H9 (cell line): Measurements from ENCODE around the gene RNF149. TPM values are rescaled to one million over a fixed set of nuclear protein-coding genes. Genes with fewer than 3 reads are reported as not detected.

ENCODE experiments used
- DNase-seq: peaks from one replicate; pipeline ENCODE4 v3.0.0-alpha.2; 2017
- H2AFZ ChIP-seq: one replicate; pipeline ENCODE4 v1.6.1; 2013; ENCODE audit warnings: mild to moderate bottlenecking, low read length, control low read depth, moderate library complexity
- H2AK5ac ChIP-seq: 2 replicates; pipeline ENCODE4 v1.6.1; 2013; ENCODE audit warnings: low read length, control low read depth, mixed read lengths; ENCODE audit not compliant: insufficient read length
- H2BK120ac ChIP-seq: one replicate; pipeline ENCODE4 v1.6.1; 2013; ENCODE audit warnings: low read depth, mild to moderate bottlenecking, low read length, control low read depth, inconsistent platforms; ENCODE audit not compliant: poor library complexity, severe bottlenecking
- H2BK12ac ChIP-seq: 2 replicates; pipeline ENCODE4 v1.6.1; 2013; ENCODE audit warnings: low read length, control low read depth, mixed read lengths, low read depth; ENCODE audit not compliant: insufficient read length
- H2BK15ac ChIP-seq: 2 replicates; pipeline ENCODE4 v1.6.1; 2013; ENCODE audit warnings: low read depth, low read length, control low read depth
- H2BK20ac ChIP-seq: one replicate; pipeline ENCODE4 v1.6.1; 2013; ENCODE audit warnings: low read depth, mild to moderate bottlenecking, low read length, control low read depth, inconsistent platforms; ENCODE audit not compliant: poor library complexity, severe bottlenecking
- H2BK5ac ChIP-seq: 2 replicates; pipeline ENCODE4 v1.6.1; 2013; ENCODE audit warnings: low read length, control low read depth, mixed read lengths; ENCODE audit not compliant: insufficient read length
- H3K14ac ChIP-seq: 2 replicates; pipeline ENCODE4 v1.6.1; 2013; ENCODE audit warnings: low read length, control low read depth; ENCODE audit not compliant: insufficient read depth
- H3K18ac ChIP-seq: 2 replicates; pipeline ENCODE4 v1.6.1; 2013; ENCODE audit warnings: low read depth, mild to moderate bottlenecking, mixed read lengths, low read length, control low read depth; ENCODE audit not compliant: insufficient read length
- H3K23ac ChIP-seq: 2 replicates; pipeline ENCODE4 v1.6.1; 2013; ENCODE audit warnings: low read length, control low read depth, mixed read lengths, low read depth; ENCODE audit not compliant: insufficient read length
- H3K23me2 ChIP-seq: 2 replicates; pipeline ENCODE4 v1.6.1; 2013; ENCODE audit warnings: low read depth, mild to moderate bottlenecking, mixed read lengths, low read length, control low read depth; ENCODE audit not compliant: insufficient read length, poor library complexity, severe bottlenecking
- H3K27ac ChIP-seq: 2 replicates; pipeline ENCODE4 v1.5.1; 2013; ENCODE audit warnings: low read length, control low read depth, mixed read lengths, low read depth; ENCODE audit not compliant: insufficient read length
- H3K27me3 ChIP-seq: 2 replicates; pipeline ENCODE4 v1.6.1; 2013; ENCODE audit warnings: low read length, control low read depth, inconsistent platforms; ENCODE audit not compliant: insufficient read depth
- H3K4ac ChIP-seq: 2 replicates; pipeline ENCODE4 v1.6.1; 2013; ENCODE audit warnings: low read depth, mild to moderate bottlenecking, control low read depth, inconsistent platforms, low read length, moderate library complexity
- H3K4me1 ChIP-seq: 2 replicates; pipeline ENCODE4 v1.6.1; 2013; ENCODE audit warnings: low read length, control low read depth, inconsistent platforms; ENCODE audit not compliant: insufficient read depth
- H3K4me2 ChIP-seq: 2 replicates; pipeline ENCODE4 v1.6.1; 2013; ENCODE audit warnings: low read length, control low read depth, mixed read lengths; ENCODE audit not compliant: insufficient read length, insufficient read depth
- H3K56ac ChIP-seq: 2 replicates; pipeline ENCODE4 v1.6.1; 2013; ENCODE audit warnings: low read depth, mild to moderate bottlenecking, mixed read lengths, low read length, control low read depth; ENCODE audit not compliant: insufficient read length
- H3K79me1 ChIP-seq: 2 replicates; pipeline ENCODE4 v1.6.1; 2013; ENCODE audit warnings: low read depth, mild to moderate bottlenecking, moderate library complexity, low read length, control low read depth, inconsistent platforms; ENCODE audit not compliant: insufficient read depth, poor library complexity, severe bottlenecking
- H3K79me2 ChIP-seq: 2 replicates; pipeline ENCODE4 v1.6.1; 2013; ENCODE audit warnings: low read length, control low read depth, inconsistent platforms; ENCODE audit not compliant: insufficient read depth
- H3K9ac ChIP-seq: 2 replicates; pipeline ENCODE4 v1.6.1; 2013; ENCODE audit warnings: low read length, control low read depth, mixed read lengths; ENCODE audit not compliant: insufficient read length; ENCODE audit errors: extremely low read depth
- H3K9me3 ChIP-seq: one replicate; pipeline ENCODE4 v1.6.1; 2013; ENCODE audit warnings: low read depth, low read length, inconsistent platforms; ENCODE audit not compliant: control insufficient read depth
- H3T11ph ChIP-seq: one replicate; pipeline ENCODE4 v1.6.1; 2013; ENCODE audit warnings: mild to moderate bottlenecking, low read length, control low read depth, inconsistent platforms
- H4K20me1 ChIP-seq: one replicate; pipeline ENCODE4 v1.6.1; 2013; ENCODE audit not compliant: control insufficient read depth, insufficient read length, insufficient read depth
- H4K5ac ChIP-seq: 2 replicates; pipeline ENCODE4 v1.6.1; 2013; ENCODE audit warnings: low read depth, mild to moderate bottlenecking, mixed read lengths, low read length, control low read depth; ENCODE audit not compliant: insufficient read length
- H4K8ac ChIP-seq: replicated peaks from 2 replicates; pipeline ENCODE4 v1.6.1; 2013; ENCODE audit warnings: low read length, control low read depth, mixed read lengths, low read depth; ENCODE audit not compliant: insufficient read length
- H4K91ac ChIP-seq: 2 replicates; pipeline ENCODE4 v1.6.1; 2013; ENCODE audit warnings: low read depth, mild to moderate bottlenecking, moderate library complexity, mixed read lengths, low read length, control low read depth; ENCODE audit not compliant: insufficient read length
- H3K27ac Mint-ChIP-seq, 3 experiments: 2 replicates in 2 of 3; 3 replicates in 1 of 3; pipeline ENCODE4 v1.8.0; 2020 to 2021; ENCODE audit warnings: mixed read lengths in 3 of 3, mild to moderate bottlenecking in 1 of 3, moderate library complexity in 1 of 3
- H3K27me3 Mint-ChIP-seq: 2 replicates; pipeline ENCODE4 v1.8.0; 2021; ENCODE audit warnings: low read depth, mild to moderate bottlenecking, moderate library complexity, mixed read lengths
- H3K36me3 Mint-ChIP-seq, 3 experiments: 2 replicates in 2 of 3; 3 replicates in 1 of 3; pipeline ENCODE4 v1.8.0; 2020 to 2021; ENCODE audit warnings: low read depth in 3 of 3, mixed read lengths in 3 of 3; ENCODE audit not compliant: insufficient read depth in 1 of 3
- H3K4me1 Mint-ChIP-seq, 2 experiments: 2 replicates each; pipeline ENCODE4 v1.8.0; 2020; ENCODE audit warnings: mixed read lengths in 2 of 2
- H3K4me3 Mint-ChIP-seq, 2 experiments: 2 replicates in 1 of 2; 3 replicates in 1 of 2; pipeline ENCODE4 v1.8.0; 2020 to 2021; ENCODE audit warnings: mild to moderate bottlenecking in 2 of 2, mixed read lengths in 2 of 2, moderate library complexity in 1 of 2
- H3K9me3 Mint-ChIP-seq, 2 experiments: 2 replicates in 1 of 2; 3 replicates in 1 of 2; pipeline ENCODE4 v1.8.0; 2020; ENCODE audit warnings: mild to moderate bottlenecking in 2 of 2, mixed read lengths in 2 of 2, moderate library complexity in 1 of 2
- WGBS: extraction: QIAGEN DNeasy Blood & Tissue Kit; methylation state at CpG from one replicate; pipeline ENCODE4 v1.1.7; 2013; ENCODE audit warnings: missing lambda C conversion rate, low lambda C conversion rate, mixed read lengths; ENCODE audit not compliant: insufficient read length; ENCODE audit errors: extremely low coverage; 5-methylcytosine and 5-hydroxymethylcytosine counted together
- total RNA-seq: library from RNA; stranded (reverse); gene quantifications from 2 replicates; pipeline ENCODE4 v1.2.1, GENCODE V29; 2021
- TF ChIP-seq, protein P1 (sequence below): fragments of 200-600 bp; sonication (generic); conservative IDR thresholded peaks from 3 replicates; pipeline ENCODE4 v1.8.0; 2021; ENCODE audit warnings: antibody characterized with exemption, mild to moderate bottlenecking

RNF149 gene
- total RNA-seq, 1 experiment from 2014 or later, result 18.0 TPM

DNA sequence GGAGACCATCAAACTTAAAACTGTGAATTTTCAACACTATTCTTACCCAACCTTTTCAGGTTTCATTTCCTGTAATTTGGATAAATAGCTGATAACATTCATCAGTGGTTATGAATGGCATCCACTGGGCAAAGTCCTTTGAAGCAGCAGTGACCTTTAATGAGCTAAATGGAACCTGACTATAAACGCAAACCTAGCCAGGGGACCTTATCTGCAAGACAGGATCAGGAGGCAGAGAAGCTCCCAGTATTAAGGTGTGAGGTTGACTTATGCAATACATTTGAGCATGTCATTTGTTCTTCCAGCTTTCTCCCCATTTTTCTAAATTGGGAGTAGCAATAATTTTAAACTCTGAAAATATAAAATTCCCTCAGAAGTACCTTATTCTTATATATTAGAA, 40.4 kb upstream of the RNF149 start:
- H2BK5ac ChIP-seq, result no peak overlapping the region
- no peak for DNase-seq
- Mint-ChIP-seq H3K36me3 (no peaks in the 10 kb centered on the region), H3K9me3 (no peaks in the 10 kb centered on the region), H3K4me3 (no peak overlapping the region), H3K4me1 (peaks cover 6 to 8% of the 10 kb centered on the region in 2 experiments), H3K27ac (no peak overlapping the region), H3K27me3 (no peaks in the 10 kb centered on the region)
- H4K20me1 ChIP-seq, result no peaks in the 10 kb centered on the region
- H3K56ac ChIP-seq, result no peak overlapping the region
- no peak overlapping the region for H2BK120ac ChIP-seq
- no peak overlapping the region for H3K23ac ChIP-seq
- H3K79me2 ChIP-seq, result no peaks in the 10 kb centered on the region
- H3K14ac ChIP-seq, result no peak overlapping the region
- no CpG with 5 or more reads among the region's 1 CpG for WGBS
- no peak overlapping the region for H2BK15ac ChIP-seq
- H3K23me2 ChIP-seq, result no peaks in the 10 kb centered on the region
- H3K4me1 ChIP-seq, result no peaks in the 10 kb centered on the region
- no peak overlapping the region for H2BK12ac ChIP-seq
- no peak overlapping the region for H3K27ac ChIP-seq
- H2AK5ac ChIP-seq, result no peak overlapping the region
- no peak overlapping the region for H2BK20ac ChIP-seq
- TF ChIP-seq, protein P1, sequence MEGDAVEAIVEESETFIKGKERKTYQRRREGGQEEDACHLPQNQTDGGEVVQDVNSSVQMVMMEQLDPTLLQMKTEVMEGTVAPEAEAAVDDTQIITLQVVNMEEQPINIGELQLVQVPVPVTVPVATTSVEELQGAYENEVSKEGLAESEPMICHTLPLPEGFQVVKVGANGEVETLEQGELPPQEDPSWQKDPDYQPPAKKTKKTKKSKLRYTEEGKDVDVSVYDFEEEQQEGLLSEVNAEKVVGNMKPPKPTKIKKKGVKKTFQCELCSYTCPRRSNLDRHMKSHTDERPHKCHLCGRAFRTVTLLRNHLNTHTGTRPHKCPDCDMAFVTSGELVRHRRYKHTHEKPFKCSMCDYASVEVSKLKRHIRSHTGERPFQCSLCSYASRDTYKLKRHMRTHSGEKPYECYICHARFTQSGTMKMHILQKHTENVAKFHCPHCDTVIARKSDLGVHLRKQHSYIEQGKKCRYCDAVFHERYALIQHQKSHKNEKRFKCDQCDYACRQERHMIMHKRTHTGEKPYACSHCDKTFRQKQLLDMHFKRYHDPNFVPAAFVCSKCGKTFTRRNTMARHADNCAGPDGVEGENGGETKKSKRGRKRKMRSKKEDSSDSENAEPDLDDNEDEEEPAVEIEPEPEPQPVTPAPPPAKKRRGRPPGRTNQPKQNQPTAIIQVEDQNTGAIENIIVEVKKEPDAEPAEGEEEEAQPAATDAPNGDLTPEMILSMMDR, result no peak
- no peak overlapping the region for H4K5ac ChIP-seq
- H3K9me3 ChIP-seq, result no peaks in the 10 kb centered on the region
- H3K27me3 ChIP-seq, result no peaks in the 10 kb centered on the region
- no peak overlapping the region for H3K18ac ChIP-seq
- H3T11ph ChIP-seq, result no peak overlapping the region
- H3K9ac ChIP-seq, result no peak overlapping the region
- no peak overlapping the region for H2AFZ ChIP-seq
- no peaks in the 10 kb centered on the region for H3K79me1 ChIP-seq
- H4K91ac ChIP-seq, result no peak overlapping the region
- H4K8ac ChIP-seq, result no peak overlapping the region
- no peak overlapping the region for H3K4me2 ChIP-seq
- H3K4ac ChIP-seq, result no peak overlapping the region
